ENCODE data around the gene HLA-DPA1. TPM values are rescaled to one million over a fixed set of nuclear protein-coding genes. Genes with fewer than 3 reads are reported as not detected.

The HLA-DPA1 gene
- total and polyA plus RNA-seq, 12 donors, result 19.4 to 625 (median 141) TPM

GRCh38 chr6:33114406-33114805 lies 41.0 kb upstream of the HLA-DPA1 start:
- TF ChIP-seq CTCF (IDR thresholded peaks at IDR 0.05) (no peak), POLR2A (IDR thresholded peaks at IDR 0.05) (no peak)
- Histone ChIP-seq H3K27ac (no peak overlapping the region), H3K27me3 (peaks cover 18% of the 10 kb centered on the region), H3K36me3 (replicated peaks in 1 of 2) (no peaks in the 10 kb centered on the region), H3K4me3 (no peak overlapping the region), H3K9me3 (replicated peaks in 1 of 3) (no peaks in the 10 kb centered on the region), H3K4me1 (replicated peaks in 1 of 2) (no peaks in the 10 kb centered on the region)
- no peak for DNase-seq
- intact Hi-C loops (cut with DNase I), result loop anchor here in 1 of 2 donors (10.0 kb wide), 1 partner anchor 130 kb away; no protein-coding TSS in a partner anchor

- no peaks in the 10 kb centered on the region for H3K4me1 ChIP-seq (replicated peaks in 1 of 2)
- DNase-seq, result no peak
- H3K4me3 ChIP-seq, result no peak overlapping the region
- TF ChIP-seq POLR2A (IDR thresholded peaks at IDR 0.05) (no peak), CTCF (IDR thresholded peaks at IDR 0.05) (no peak)
- peaks cover 18% of the 10 kb centered on the region for H3K27me3 ChIP-seq
- H3K9me3 ChIP-seq (replicated peaks in 1 of 3), result no peaks in the 10 kb centered on the region
- no peak overlapping the region for H3K27ac ChIP-seq
- intact Hi-C loops (cut with DNase I), result loop anchor here in 1 of 2 donors (10.0 kb wide), 1 partner anchor 131 kb away; no protein-coding TSS in a partner anchor
- no peaks in the 10 kb centered on the region for H3K36me3 ChIP-seq (replicated peaks in 1 of 2)
- WGBS, 4 donors, result 59 to 63% (median 62%) methylated on average over 7 of the region's 7 CpGs
Measured at GRCh38 chr6:33113755-33114154, 40.3 kb upstream of the HLA-DPA1 start.

GRCh38 chr6:33112148-33112547 lies 38.7 kb upstream of the HLA-DPA1 start:
- peaks cover 11% of the 10 kb centered on the region for H3K27me3 ChIP-seq
- intact Hi-C loops (cut with DNase I), result loop anchor here in 1 of 2 donors (10.0 kb wide), 1 partner anchor 133 kb away; no protein-coding TSS in a partner anchor
- 0 to 28% (median 22%) methylated on average over 1 of the region's 1 CpG for WGBS, 4 donors

GRCh38 chr6:33108307-33108706 lies 34.9 kb upstream of the HLA-DPA1 start:
- WGBS, 4 donors, result 60 to 69% (median 64%) methylated on average over 2 of the region's 2 CpGs
- DNase-seq, result no peak

More at GRCh38 chr6:33112148-33112547, 38.7 kb upstream of the HLA-DPA1 start:
- TF ChIP-seq POLR2A (IDR thresholded peaks at IDR 0.05), result no peak
- no peak for TF ChIP-seq CTCF (IDR thresholded peaks at IDR 0.05)
- no peak overlapping the region for H3K27ac ChIP-seq
- peak in 6 of 7 donors; percentile 29 to 70 (median 52) for DNase-seq
- no peaks in the 10 kb centered on the region for H3K4me1 ChIP-seq (replicated peaks in 1 of 2)
- H3K4me3 ChIP-seq, result no peak overlapping the region
- no peaks in the 10 kb centered on the region for H3K9me3 ChIP-seq (replicated peaks in 1 of 3)
- no peaks in the 10 kb centered on the region for H3K36me3 ChIP-seq (replicated peaks in 1 of 2)

More at GRCh38 chr6:33108307-33108706, 34.9 kb upstream of the HLA-DPA1 start:
- intact Hi-C loops (cut with DNase I), result no loop called here
- peaks cover 3% of the 10 kb centered on the region for H3K27me3 ChIP-seq
- H3K36me3 ChIP-seq (replicated peaks in 1 of 2), result no peaks in the 10 kb centered on the region
- no peaks in the 10 kb centered on the region for H3K4me1 ChIP-seq (replicated peaks in 1 of 2)
- no peak overlapping the region for H3K27ac ChIP-seq
- TF ChIP-seq CTCF (IDR thresholded peaks at IDR 0.05), result no peak
- no peak for TF ChIP-seq POLR2A (IDR thresholded peaks at IDR 0.05)
- no peaks in the 10 kb centered on the region for H3K9me3 ChIP-seq (replicated peaks in 1 of 3)
- H3K4me3 ChIP-seq, result no peak overlapping the region
